ENCODE results near the gene SLX4IP. TPM values are rescaled to one million over a fixed set of nuclear protein-coding genes. Genes with fewer than 3 reads are reported as not detected.

The SLX4IP gene
- total RNA-seq, 1 donor from 2014 or later, result 8.6 TPM

GRCh38 chr20:10466855-10467254, 31.8 kb downstream of the SLX4IP start:
- CTCF ChIA-PET, result no interaction called here
- no peak for DNase-seq
- no peaks in the 10 kb centered on the region for H3K27me3 Mint-ChIP-seq

GRCh38 chr20:10467681-10468339, 32.7 kb downstream of the SLX4IP start:
- ATAC-seq (ENCODE audit: low read depth), result no peak
- CTCF ChIA-PET, result no interaction called here
- Mint-ChIP-seq H3K9me3 (peaks cover 2% of the 10 kb centered on the region), H3K4me3 (no peak overlapping the region), H3K36me3 (ENCODE audit: low read depth) (peaks cover 19% of the 10 kb centered on the region), H3K27ac (no peak overlapping the region), H3K27me3 (no peaks in the 10 kb centered on the region), H3K4me1 (peaks cover 6% of the 10 kb centered on the region)
- no peak for DNase-seq
- TF ChIP-seq, protein P1, sequence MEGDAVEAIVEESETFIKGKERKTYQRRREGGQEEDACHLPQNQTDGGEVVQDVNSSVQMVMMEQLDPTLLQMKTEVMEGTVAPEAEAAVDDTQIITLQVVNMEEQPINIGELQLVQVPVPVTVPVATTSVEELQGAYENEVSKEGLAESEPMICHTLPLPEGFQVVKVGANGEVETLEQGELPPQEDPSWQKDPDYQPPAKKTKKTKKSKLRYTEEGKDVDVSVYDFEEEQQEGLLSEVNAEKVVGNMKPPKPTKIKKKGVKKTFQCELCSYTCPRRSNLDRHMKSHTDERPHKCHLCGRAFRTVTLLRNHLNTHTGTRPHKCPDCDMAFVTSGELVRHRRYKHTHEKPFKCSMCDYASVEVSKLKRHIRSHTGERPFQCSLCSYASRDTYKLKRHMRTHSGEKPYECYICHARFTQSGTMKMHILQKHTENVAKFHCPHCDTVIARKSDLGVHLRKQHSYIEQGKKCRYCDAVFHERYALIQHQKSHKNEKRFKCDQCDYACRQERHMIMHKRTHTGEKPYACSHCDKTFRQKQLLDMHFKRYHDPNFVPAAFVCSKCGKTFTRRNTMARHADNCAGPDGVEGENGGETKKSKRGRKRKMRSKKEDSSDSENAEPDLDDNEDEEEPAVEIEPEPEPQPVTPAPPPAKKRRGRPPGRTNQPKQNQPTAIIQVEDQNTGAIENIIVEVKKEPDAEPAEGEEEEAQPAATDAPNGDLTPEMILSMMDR (IDR thresholded peaks at IDR 0.05), result no peak
- POLR2A ChIA-PET, result no interaction called here
- intact Hi-C loops (cut with micrococcal nuclease), result no loop called here

More at GRCh38 chr20:10466855-10467254, 31.8 kb downstream of the SLX4IP start:
- intact Hi-C loops (cut with micrococcal nuclease), result no loop called here
- Mint-ChIP-seq H3K9me3 (peaks cover 2% of the 10 kb centered on the region), H3K4me1 (peaks cover 6% of the 10 kb centered on the region), H3K4me3 (no peak overlapping the region), H3K27ac (no peak overlapping the region), H3K36me3 (ENCODE audit: low read depth) (peaks cover 22% of the 10 kb centered on the region)
- no peak for ATAC-seq (ENCODE audit: low read depth)
- POLR2A ChIA-PET, result interaction anchor here (0.7 kb wide), 1 partner anchor 17 kb away, joined by 3 read pairs; no protein-coding TSS in a partner anchor
- TF ChIP-seq, protein P1 (IDR thresholded peaks at IDR 0.05), result no peak

GRCh38 chr20:10468340-10468845, 33.3 kb downstream of the SLX4IP start:
- intact Hi-C loops (cut with micrococcal nuclease), result no loop called here
- TF ChIP-seq, protein P1 (IDR thresholded peaks at IDR 0.05), result no peak
- Mint-ChIP-seq H3K4me1 (peaks cover 6% of the 10 kb centered on the region), H3K27ac (no peak overlapping the region), H3K36me3 (ENCODE audit: low read depth) (peaks cover 17% of the 10 kb centered on the region), H3K27me3 (no peaks in the 10 kb centered on the region), H3K9me3 (peaks cover 2% of the 10 kb centered on the region), H3K4me3 (no peak overlapping the region)
- no peak for DNase-seq
- ATAC-seq (ENCODE audit: low read depth), result no peak
- ChIA-PET POLR2A (no interaction called here), CTCF (no interaction called here)

- peaks cover 2% of the 10 kb centered on the region for H3K9me3 Mint-ChIP-seq
- no peaks in the 10 kb centered on the region for H3K27me3 Mint-ChIP-seq
- ATAC-seq (ENCODE audit: low read depth) (no peak), DNase-seq (no peak)
- TF ChIP-seq, protein P1 (IDR thresholded peaks at IDR 0.05), result no peak
- ChIA-PET CTCF (no interaction called here), POLR2A (no interaction called here)
- H3K4me1 Mint-ChIP-seq, result peaks cover 6% of the 10 kb centered on the region
- intact Hi-C loops (cut with micrococcal nuclease), result no loop called here
- no peak overlapping the region for H3K4me3 Mint-ChIP-seq
- peaks cover 15% of the 10 kb centered on the region for H3K36me3 Mint-ChIP-seq (ENCODE audit: low read depth)
- H3K27ac Mint-ChIP-seq, result no peak overlapping the region
Observed at GRCh38 chr20:10469056-10469455, 34.0 kb downstream of the SLX4IP start.

GRCh38 chr20:10469599-10469998, 34.5 kb downstream of the SLX4IP start:
- no peak overlapping the region for H3K27ac Mint-ChIP-seq

More at GRCh38 chr20:10469599-10469998, 34.5 kb downstream of the SLX4IP start:
- ATAC-seq (ENCODE audit: low read depth), result no peak
- DNase-seq, result no peak
- CTCF ChIA-PET, result no interaction called here
- Mint-ChIP-seq H3K36me3 (ENCODE audit: low read depth) (peaks cover 15% of the 10 kb centered on the region), H3K27me3 (no peaks in the 10 kb centered on the region), H3K9me3 (peaks cover 2% of the 10 kb centered on the region), H3K4me1 (peaks cover 12% of the 10 kb centered on the region), H3K4me3 (no peak overlapping the region)
- intact Hi-C loops (cut with micrococcal nuclease), result no loop called here
- TF ChIP-seq, protein P1 (IDR thresholded peaks at IDR 0.05), result no peak
- POLR2A ChIA-PET, result no interaction called here

Data from activated B cell treated with CpG ODN at 0.5 μM for 24 hours (primary cell).